Activated CD4-positive, alpha-beta T cell treated with anti-CD3 and anti-CD28 coated beads, Interleukin-2, amount 50 U/mL, for 16 hours (primary cell): ENCODE data around the gene PCDHGA10.
"Not testable (repeated sequence)": the region's sequence is repeated elsewhere in the genome, so short reads cannot be mapped to it uniquely, and the experiment has no call there.

Experiments used
- DNase-seq: peaks from one replicate; pipeline ENCODE4 v3.0.0-alpha.2; 2020

The PCDHGA10 gene

DNA sequence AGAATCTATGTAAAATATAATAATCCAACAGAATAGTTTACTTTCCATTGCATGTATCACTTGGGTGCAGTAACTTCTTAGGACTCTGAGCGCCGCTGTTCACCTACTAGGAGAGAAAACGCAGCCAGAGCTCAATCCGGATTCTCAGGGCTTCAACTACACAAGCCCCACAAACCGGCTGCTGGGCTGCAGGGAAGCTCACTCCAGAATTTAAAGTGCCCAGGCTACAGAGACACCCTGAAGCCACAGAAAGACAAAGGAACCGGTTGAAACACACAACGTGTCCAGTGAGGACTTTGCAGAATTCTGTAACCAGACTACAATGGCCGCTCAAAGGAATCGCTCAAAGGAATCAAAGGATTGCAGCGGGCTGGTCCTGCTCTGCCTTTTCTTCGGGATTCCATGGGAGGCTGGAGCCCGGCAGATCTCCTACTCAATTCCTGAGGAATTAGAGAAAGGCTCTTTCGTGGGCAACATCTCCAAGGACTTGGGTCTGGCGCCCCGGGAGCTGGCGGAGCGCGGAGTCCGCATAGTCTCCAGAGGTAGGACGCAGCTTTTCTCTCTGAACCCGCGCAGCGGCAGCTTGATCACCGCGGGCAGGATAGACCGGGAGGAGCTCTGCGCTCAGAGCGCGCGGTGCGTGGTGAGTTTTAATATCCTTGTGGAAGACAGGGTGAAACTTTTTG lies at the start of gene PCDHGA10:
PCDHGA10 (plus strand) TSS at position 134 of the 686 bp plus-strand sequence; CDS start at position 323, 189 bp downstream.
- peak; percentile 57 for DNase-seq

GRCh38 chr5:141363952-141364660 lies 48.7 kb upstream of the PCDHGA10 start, which contains the start of gene PCDHGA5:
PCDHGA5 (plus strand) TSS chr5:141364162; CDS start chr5:141364331, 169 bp downstream.
- DNase-seq = no peak

GRCh38 chr5:141366016-141366896 lies 46.5 kb upstream of the PCDHGA10 start:
- no peak for DNase-seq

GRCh38 chr5:141369994-141370848 lies 42.6 kb upstream of the PCDHGA10 start, which contains the start of gene PCDHGB3:
PCDHGB3 (plus strand) TSS chr5:141370242; CDS start chr5:141370395, 153 bp downstream.
- DNase-seq = peak; percentile 32

- DNase-seq = no peak
Observed at GRCh38 chr5:141371572-141372475, 41.0 kb upstream of the PCDHGA10 start.

- peak; percentile 6 for DNase-seq
Observed at GRCh38 chr5:141373673-141374317, 39.0 kb upstream of the PCDHGA10 start, which contains the start of gene PCDHGA6. PCDHGA6 (plus strand) TSS chr5:141373891; CDS start chr5:141374084, 193 bp downstream.

- DNase-seq = no peak
Observed at GRCh38 chr5:141374627-141375026, 38.2 kb upstream of the PCDHGA10 start.

- DNase-seq = not testable (repeated sequence)
Observed at GRCh38 chr5:141375444-141376155, 37.2 kb upstream of the PCDHGA10 start.

DNA sequence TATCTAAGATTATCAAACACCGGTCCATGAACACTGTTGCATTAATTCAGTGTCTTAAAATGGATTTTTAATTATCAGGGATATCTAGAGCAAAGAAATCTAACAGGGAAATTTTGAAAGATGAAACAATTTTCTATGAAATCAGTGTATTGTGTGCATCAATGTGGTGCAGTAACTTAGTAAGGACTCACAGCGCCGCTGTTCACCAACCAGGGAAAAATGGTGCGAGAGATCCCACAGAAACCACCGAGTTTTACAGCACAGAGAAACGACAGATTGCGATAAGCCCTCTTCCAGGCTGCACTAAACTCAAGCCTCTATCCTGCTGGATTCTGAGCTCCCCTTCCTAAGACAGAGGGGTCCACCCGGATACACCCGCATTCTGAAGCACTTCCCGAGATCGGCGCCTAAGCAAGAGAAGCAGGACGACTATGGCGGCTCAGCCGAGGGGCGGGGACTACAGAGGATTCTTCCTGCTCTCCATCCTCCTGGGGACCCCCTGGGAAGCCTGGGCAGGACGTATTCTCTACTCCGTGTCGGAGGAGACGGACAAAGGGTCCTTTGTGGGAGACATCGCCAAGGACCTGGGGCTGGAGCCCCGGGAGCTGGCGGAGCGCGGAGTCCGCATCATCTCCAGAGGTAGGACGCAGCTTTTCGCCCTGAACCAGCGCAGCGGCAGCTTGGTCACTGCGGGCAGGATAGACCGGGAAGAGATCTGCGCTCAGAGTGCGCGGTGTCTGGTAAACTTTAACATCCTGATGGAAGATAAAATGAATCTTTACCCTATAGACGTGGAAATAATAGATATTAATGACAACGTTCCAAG lies 30.1 kb upstream of the PCDHGA10 start, which contains the start of gene PCDHGA7:
PCDHGA7 (plus strand) TSS at position 274 of the 826 bp plus-strand sequence; CDS start at position 432, 158 bp downstream.
- DNase-seq = no peak

- no peak for DNase-seq
Observed at GRCh38 chr5:141383345-141383744, 29.4 kb upstream of the PCDHGA10 start.

DNA sequence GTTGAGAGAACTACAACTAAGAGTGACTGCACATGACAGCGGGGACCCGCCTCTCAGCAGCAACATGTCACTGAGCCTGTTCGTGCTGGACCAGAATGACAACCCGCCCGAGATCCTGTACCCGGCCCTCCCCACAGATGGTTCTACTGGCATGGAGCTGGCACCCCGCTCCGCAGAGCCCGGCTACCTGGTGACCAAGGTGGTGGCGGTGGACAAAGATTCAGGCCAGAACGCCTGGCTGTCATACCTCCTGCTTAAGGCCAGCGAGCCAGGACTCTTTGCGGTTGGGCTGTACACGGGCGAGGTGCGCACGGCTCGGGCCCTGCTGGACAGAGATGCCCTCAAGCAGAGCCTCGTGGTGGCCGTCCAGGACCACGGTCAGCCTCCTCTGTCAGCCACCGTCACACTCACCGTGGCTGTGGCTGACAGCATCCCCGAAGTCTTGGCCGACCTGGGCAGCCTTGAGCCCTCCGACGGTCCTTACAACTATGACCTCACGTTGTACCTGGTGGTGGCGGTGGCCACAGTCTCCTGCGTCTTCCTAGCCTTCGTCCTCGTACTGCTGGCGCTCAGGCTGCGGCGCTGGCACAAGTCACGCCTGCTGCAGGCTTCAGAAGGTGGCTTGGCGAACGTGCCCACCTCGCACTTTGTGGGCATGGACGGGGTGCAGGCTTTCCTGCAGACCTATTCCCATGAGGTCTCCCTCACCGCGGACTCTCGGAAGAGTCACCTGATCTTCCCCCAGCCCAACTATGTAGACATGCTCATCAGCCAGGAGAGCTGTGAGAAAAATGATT lies 28.1 kb upstream of the PCDHGA10 start:
- DNase-seq = no peak

DNA sequence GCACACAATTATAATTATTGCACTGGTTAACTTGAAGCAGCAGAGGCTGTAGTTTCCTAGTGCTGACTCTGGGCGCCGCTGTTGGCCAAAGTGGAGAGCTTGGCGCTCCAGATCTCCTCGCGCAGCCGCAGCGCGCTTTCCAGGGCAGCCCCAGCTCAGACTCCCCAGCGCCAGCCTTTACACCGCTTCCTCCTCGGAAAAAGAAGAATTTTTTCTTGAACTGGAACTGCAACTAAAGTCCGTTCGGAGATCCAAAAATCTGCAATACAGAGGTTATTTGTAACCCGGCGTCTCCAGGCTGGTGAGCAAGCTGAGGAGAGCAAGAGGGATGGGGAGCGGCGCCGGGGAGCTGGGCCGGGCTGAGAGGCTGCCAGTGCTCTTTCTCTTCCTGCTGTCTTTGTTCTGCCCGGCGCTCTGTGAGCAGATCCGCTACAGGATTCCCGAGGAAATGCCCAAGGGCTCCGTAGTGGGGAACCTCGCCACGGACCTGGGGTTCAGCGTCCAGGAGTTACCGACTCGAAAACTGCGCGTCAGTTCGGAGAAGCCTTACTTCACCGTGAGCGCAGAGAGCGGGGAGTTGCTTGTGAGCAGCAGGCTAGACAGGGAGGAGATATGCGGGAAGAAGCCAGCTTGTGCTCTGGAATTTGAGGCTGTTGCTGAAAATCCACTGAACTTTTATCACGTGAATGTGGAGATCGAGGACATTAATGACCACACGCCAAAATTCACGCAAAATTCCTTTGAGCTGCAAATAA lies 25.1 kb upstream of the PCDHGA10 start, which contains the start of gene PCDHGB4:
PCDHGB4 (plus strand) TSS at position 142 of the 755 bp plus-strand sequence; CDS start at position 329, 187 bp downstream.
- DNase-seq = peak; percentile 26

GRCh38 chr5:141388661-141389060 lies 24.1 kb upstream of the PCDHGA10 start:
- no peak for DNase-seq

- DNase-seq = no peak
Observed at GRCh38 chr5:141389153-141390042, 23.4 kb upstream of the PCDHGA10 start.

DNA sequence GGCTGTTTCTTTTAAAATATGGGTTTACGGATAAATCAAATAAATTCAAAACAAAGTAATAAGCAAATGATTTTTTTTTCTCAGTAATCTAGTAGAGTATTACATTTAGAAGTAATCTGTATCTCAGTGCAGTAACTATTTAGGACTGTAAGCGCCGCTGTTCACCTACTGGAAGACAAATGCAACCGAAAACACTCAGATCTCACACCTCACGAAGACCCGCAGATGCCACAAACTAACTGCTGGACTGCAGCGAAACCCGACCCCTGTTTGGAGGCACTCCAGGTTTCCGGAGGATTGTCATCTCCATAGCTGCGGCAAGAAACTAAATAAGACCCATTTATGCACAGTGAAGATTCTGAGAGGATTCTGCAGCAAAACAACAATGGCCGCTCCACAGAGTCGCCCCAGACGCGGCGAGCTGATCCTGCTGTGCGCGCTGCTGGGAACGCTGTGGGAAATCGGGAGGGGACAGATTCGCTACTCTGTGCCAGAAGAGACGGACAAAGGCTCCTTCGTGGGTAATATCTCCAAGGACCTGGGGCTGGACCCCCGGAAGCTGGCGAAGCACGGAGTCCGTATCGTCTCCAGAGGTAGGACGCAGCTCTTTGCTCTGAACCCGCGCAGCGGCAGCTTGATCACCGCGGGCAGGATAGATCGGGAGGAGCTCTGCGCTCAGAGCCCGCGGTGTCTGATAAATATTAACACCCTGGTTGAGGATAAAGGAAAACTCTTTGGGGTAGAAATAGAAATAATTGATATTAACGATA lies 20.2 kb upstream of the PCDHGA10 start, which contains the start of gene PCDHGA8:
PCDHGA8 (plus strand) TSS at position 205 of the 770 bp plus-strand sequence; CDS start at position 386, 181 bp downstream.
- no peak for DNase-seq
